Measurements from ENCODE around the gene DDX18. TPM values are rescaled to one million over a fixed set of nuclear protein-coding genes. Genes with fewer than 3 reads are reported as not detected.

The DDX18 gene
- total RNA-seq, 2 donors from 2014 or later: 46.4 to 67.9 TPM

DNA sequence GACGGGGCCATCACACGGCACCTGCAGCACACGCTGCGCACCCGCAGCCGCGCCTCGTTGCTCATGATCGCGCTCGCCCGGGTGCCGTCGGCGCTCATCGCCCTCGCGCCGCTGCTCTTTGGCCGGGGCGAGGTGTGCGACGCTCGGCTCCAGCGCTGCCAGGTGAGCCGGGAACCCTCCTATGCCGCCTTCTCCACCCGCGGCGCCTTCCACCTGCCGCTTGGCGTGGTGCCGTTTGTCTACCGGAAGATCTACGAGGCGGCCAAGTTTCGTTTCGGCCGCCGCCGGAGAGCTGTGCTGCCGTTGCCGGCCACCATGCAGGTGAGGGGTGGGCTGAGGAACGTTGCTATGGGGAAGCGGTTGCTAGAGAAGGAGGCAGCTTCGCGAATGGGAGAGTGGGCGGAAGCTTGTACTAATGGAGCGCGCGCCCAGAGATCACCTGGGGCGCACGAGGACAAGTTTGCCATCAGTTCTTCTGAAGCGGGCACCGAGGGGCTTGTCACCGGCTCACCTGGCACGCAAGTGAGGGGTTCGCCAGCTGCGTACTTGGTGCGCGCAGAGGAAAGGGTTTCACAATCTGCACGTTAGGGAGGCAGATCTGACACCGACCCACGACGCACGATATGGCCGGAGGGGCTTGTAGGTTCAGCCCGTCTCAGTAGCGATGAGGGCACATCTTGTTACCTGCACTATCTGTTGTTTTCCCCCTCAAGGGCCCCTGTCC is 45.6 kb downstream of the DDX18 start:
- Histone ChIP-seq H3K4me1 (ENCODE audit: control insufficient read depth in 1 of 2, low read depth in 2 of 2) (no peaks in the 10 kb centered on the region), H3K27me3 (replicated peaks; ENCODE audit: insufficient read depth) (no peaks in the 10 kb centered on the region), H3K9me3 (no peaks in the 10 kb centered on the region), H3K4me3 (no peak overlapping the region), H3K27ac (no peak overlapping the region), H3K36me3 (no peaks in the 10 kb centered on the region)
- no peak for ATAC-seq (ENCODE audit: insufficient number of reproducible peaks, low FRiP score, low read depth)
- DNase-seq (ENCODE audit: low spot score): no peak
- TF ChIP-seq, protein P1, sequence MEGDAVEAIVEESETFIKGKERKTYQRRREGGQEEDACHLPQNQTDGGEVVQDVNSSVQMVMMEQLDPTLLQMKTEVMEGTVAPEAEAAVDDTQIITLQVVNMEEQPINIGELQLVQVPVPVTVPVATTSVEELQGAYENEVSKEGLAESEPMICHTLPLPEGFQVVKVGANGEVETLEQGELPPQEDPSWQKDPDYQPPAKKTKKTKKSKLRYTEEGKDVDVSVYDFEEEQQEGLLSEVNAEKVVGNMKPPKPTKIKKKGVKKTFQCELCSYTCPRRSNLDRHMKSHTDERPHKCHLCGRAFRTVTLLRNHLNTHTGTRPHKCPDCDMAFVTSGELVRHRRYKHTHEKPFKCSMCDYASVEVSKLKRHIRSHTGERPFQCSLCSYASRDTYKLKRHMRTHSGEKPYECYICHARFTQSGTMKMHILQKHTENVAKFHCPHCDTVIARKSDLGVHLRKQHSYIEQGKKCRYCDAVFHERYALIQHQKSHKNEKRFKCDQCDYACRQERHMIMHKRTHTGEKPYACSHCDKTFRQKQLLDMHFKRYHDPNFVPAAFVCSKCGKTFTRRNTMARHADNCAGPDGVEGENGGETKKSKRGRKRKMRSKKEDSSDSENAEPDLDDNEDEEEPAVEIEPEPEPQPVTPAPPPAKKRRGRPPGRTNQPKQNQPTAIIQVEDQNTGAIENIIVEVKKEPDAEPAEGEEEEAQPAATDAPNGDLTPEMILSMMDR (IDR thresholded peaks at IDR 0.05): no peak

DNA sequence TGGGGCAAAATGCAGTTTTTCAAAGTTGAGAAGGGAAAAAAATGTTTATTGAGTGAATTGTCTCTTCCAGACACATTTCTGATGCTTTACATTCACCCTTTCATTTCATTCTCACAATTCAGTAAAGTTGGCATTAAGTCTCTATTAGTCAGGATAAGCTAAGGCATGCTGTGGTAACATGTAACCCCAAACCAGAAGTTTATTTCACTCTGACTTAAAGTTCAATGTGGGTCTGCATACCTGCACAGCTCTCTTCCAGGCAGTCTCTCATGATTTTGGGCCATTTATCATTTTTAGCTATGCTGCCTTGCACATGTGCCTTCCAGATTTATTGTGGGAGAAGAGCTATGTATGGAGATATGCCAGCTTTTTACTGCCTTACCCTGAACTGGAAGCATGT is 48.0 kb downstream of the DDX18 start:
- ATAC-seq (ENCODE audit: insufficient number of reproducible peaks, low FRiP score, low read depth) (no peak), DNase-seq (ENCODE audit: low spot score) (no peak)
- Histone ChIP-seq H3K9me3 (no peaks in the 10 kb centered on the region), H3K4me3 (no peak overlapping the region), H3K27me3 (replicated peaks; ENCODE audit: insufficient read depth) (no peaks in the 10 kb centered on the region), H3K36me3 (no peaks in the 10 kb centered on the region), H3K4me1 (ENCODE audit: control insufficient read depth in 1 of 2, low read depth in 2 of 2) (no peaks in the 10 kb centered on the region), H3K27ac (no peak overlapping the region)
- TF ChIP-seq, protein P1 (IDR thresholded peaks at IDR 0.05): no peak

DNA sequence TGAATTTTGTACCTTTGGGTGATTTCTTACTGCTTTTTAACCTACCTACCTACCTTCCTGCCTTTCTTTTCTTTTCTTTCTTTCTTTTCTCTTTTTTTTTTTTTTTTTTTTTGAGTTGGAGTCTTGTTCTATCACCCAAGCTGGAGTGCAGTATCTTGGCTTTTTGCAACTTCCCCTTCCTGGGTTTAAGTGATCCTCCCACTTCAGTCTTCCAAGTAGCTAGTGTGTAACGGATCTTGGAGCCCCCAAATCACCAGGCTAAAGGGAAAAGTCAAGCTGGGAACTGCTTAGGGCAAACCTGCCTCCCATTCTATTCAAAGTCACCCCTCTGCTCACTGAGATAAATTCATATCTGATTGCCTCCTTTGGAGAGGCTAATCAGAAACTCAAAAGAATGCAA is 61.3 kb downstream of the DDX18 start:
- Histone ChIP-seq H3K4me3 (no peak overlapping the region), H3K9me3 (no peaks in the 10 kb centered on the region), H3K4me1 (ENCODE audit: control insufficient read depth in 1 of 2, low read depth in 2 of 2) (no peaks in the 10 kb centered on the region), H3K27me3 (replicated peaks; ENCODE audit: insufficient read depth) (no peaks in the 10 kb centered on the region), H3K36me3 (no peaks in the 10 kb centered on the region), H3K27ac (no peak overlapping the region)
- no peak for DNase-seq (ENCODE audit: low spot score)
- TF ChIP-seq, protein P1 (IDR thresholded peaks at IDR 0.05): no peak
- no peak for ATAC-seq (ENCODE audit: insufficient number of reproducible peaks, low FRiP score, low read depth)

DNA sequence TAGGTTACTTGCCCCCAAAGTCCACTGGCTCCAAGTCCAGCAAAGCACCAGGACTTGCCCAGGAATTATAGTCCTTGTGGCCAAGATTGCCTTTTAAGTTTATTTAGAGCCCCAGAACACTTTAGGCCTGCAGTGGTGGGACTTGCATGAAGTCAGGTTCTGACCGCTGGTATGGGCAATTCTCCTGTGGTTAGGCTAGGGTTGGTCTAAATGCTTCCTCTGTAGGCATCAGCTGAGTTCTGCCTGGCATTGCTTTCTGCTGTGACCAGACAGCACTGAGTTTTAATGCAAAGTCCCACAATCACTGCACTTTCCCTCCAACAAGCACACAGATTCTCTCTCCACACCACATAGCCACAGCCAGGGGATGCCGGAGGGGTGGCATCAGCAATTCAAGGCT is 64.5 kb downstream of the DDX18 start:
- no peaks in the 10 kb centered on the region for H3K36me3 ChIP-seq
- no peaks in the 10 kb centered on the region for H3K4me1 ChIP-seq (ENCODE audit: control insufficient read depth in 1 of 2, low read depth in 2 of 2)
- DNase-seq (ENCODE audit: low spot score) (no peak), ATAC-seq (ENCODE audit: insufficient number of reproducible peaks, low FRiP score, low read depth) (no peak)
- no peaks in the 10 kb centered on the region for H3K27me3 ChIP-seq (replicated peaks; ENCODE audit: insufficient read depth)
- no peak overlapping the region for H3K4me3 ChIP-seq
- TF ChIP-seq, protein P1 (IDR thresholded peaks at IDR 0.05): no peak
- H3K27ac ChIP-seq: no peak overlapping the region
- no peaks in the 10 kb centered on the region for H3K9me3 ChIP-seq

Other genes with a start within 250 kb of the DDX18 start
- 10 to 100 TPM; 11.0 to 21.7 TPM for gene CCDC93, start 199.4 kb downstream of the DDX18 start, total RNA-seq

Data from thoracic aorta (tissue), 2 donors.